Neural progenitor cell (in vitro differentiated cells): ENCODE results near the gene DPYSL5. TPM values are rescaled to one million over a fixed set of nuclear protein-coding genes. Genes with fewer than 3 reads are reported as not detected.

ENCODE experiments used
- DNase-seq: peaks from one replicate; pipeline ENCODE4 v3.0.0-alpha.2; 2016; ENCODE audit warnings: low spot score
- H2AFZ ChIP-seq: fragments of 200-600 bp; sonication (generic); replicated peaks from 2 replicates; pipeline ENCODE4 v1.6.1; 2016; ENCODE audit warnings: antibody characterized with exemption
- H3F3A ChIP-seq: fragments of 200-600 bp; sonication (generic); 2 replicates; pipeline ENCODE4 v1.6.1; 2016; ENCODE audit warnings: antibody characterized with exemption, low read depth
- H3K27ac ChIP-seq: fragments of 200-600 bp; sonication (generic); 2 replicates; pipeline ENCODE4 v1.5.1; 2016; ENCODE audit warnings: mild to moderate bottlenecking
- H3K27me3 ChIP-seq: fragments of 200-600 bp; sonication (generic); 2 replicates; pipeline ENCODE4 v1.6.1; 2016; ENCODE audit warnings: mild to moderate bottlenecking, moderate library complexity
- H3K36me3 ChIP-seq: fragments of 200-600 bp; sonication (generic); 2 replicates; pipeline ENCODE4 v1.5.1; 2016
- H3K4me1 ChIP-seq: fragments of 200-600 bp; sonication (generic); 2 replicates; pipeline ENCODE4 v1.6.1; 2016; ENCODE audit warnings: mixed run types
- H3K4me2 ChIP-seq: fragments of 200-600 bp; sonication (generic); 2 replicates; pipeline ENCODE4 v1.6.1; 2016
- H3K4me3 ChIP-seq: fragments of 200-600 bp; sonication (generic); 2 replicates; pipeline ENCODE4 v1.5.1; 2016
- H3K79me2 ChIP-seq: fragments of 200-600 bp; sonication (generic); 2 replicates; pipeline ENCODE4 v1.6.1; 2016; ENCODE audit warnings: low read depth
- H3K9ac ChIP-seq: fragments of 200-600 bp; sonication (generic); 2 replicates; pipeline ENCODE4 v1.6.1; 2016
- H3K9me3 ChIP-seq: fragments of 200-600 bp; sonication (generic); 2 replicates; pipeline ENCODE4 v1.5.1; 2016; ENCODE audit warnings: low read depth
- H4K20me1 ChIP-seq: fragments of 200-600 bp; sonication (generic); 2 replicates; pipeline ENCODE4 v1.6.1; 2016; ENCODE audit warnings: low read depth
- H3K27ac Mint-ChIP-seq: 3 replicates; pipeline ENCODE4 v1.8.0; 2021; ENCODE audit warnings: mixed read lengths
- H3K27me3 Mint-ChIP-seq: 2 replicates; pipeline ENCODE4 v1.8.0; 2022; ENCODE audit warnings: low read depth, mild to moderate bottlenecking, inconsistent platforms, moderate library complexity, mixed read lengths; ENCODE audit not compliant: insufficient read depth
- H3K36me3 Mint-ChIP-seq: 3 replicates; pipeline ENCODE4 v1.8.0; 2021; ENCODE audit warnings: mixed read lengths
- H3K4me1 Mint-ChIP-seq: 3 replicates; pipeline ENCODE4 v1.8.0; 2021; ENCODE audit warnings: mixed read lengths
- H3K4me3 Mint-ChIP-seq: 3 replicates; pipeline ENCODE4 v1.8.0; 2021; ENCODE audit warnings: mild to moderate bottlenecking, moderate library complexity, mixed read lengths
- H3K9me3 Mint-ChIP-seq: 3 replicates; pipeline ENCODE4 v1.8.0; 2020; ENCODE audit warnings: mixed read lengths
- EZH2 ChIP-seq: fragments of 200-600 bp; sonication (generic); IDR thresholded peaks from 2 replicates; pipeline ENCODE4 v1.6.1; 2017; ENCODE audit warnings: antibody characterized with exemption, mild to moderate bottlenecking, moderate library complexity
- EZH2phosphoT487 ChIP-seq: fragments of 200-600 bp; sonication (generic); IDR thresholded peaks from 2 replicates; pipeline ENCODE4 v1.6.1; 2017; ENCODE audit warnings: antibody characterized with exemption
- total RNA-seq: library from RNA; depleted of rRNA; stranded (reverse); fragments of >200 nt; gene quantifications from 2 replicates; pipeline ENCODE4 v1.2.3, GENCODE V29; 2015; ENCODE audit warnings: low replicate concordance
- TF ChIP-seq, protein P1 (sequence below): fragments of 200-600 bp; sonication (generic); IDR thresholded peaks from 2 replicates; pipeline ENCODE4 v1.5.1; 2017; ENCODE audit warnings: antibody characterized with exemption, mild to moderate bottlenecking

DPYSL5 gene
- total RNA-seq, 1 donor from 2014 or later, result 46.3 TPM

DNA sequence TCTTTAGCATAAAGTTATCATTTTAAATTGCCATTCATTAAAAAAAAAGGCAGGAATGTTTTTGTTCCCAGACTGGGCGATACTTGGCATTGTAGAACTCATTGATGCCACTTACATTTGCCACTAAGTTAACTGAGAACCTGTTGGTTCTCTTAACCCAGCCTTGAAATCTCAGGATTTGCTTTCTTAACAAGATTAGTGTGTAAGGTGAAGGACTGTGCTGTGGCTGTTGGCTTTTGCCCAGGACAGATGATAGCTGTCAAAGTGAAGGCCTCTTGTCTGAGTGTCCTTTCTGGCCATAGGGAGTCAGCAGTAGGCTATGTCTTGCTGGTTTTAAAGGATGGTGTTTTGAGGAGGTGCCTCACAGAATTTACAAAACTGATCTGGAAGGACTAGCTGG lies 2.6 kb downstream of the DPYSL5 start:
- Histone ChIP-seq H4K20me1 (peaks cover 72% of the 10 kb centered on the region), H3K4me1 (peaks cover 50% of the 10 kb centered on the region), H3K9ac (no peak overlapping the region), H3F3A (peaks cover 33% of the 10 kb centered on the region), H3K4me2 (peak overlapping the region; percentile 90), H3K27me3 (peaks cover 35% of the 10 kb centered on the region), H3K4me3 (peak overlapping the region; percentile 97), H3K9me3 (no peaks in the 10 kb centered on the region), H3K79me2 (peaks cover 75% of the 10 kb centered on the region), H2AFZ (no peak overlapping the region), H3K27ac (no peak overlapping the region), H3K36me3 (no peaks in the 10 kb centered on the region)
- H3K9me3 Mint-ChIP-seq, result no peaks in the 10 kb centered on the region
- no peak for TF ChIP-seq EZH2
- H3K36me3 Mint-ChIP-seq, result peaks cover 3% of the 10 kb centered on the region
- peak overlapping the region; percentile 91 for H3K4me3 Mint-ChIP-seq
- peaks cover 50% of the 10 kb centered on the region for H3K4me1 Mint-ChIP-seq
- peak; percentile 18 for DNase-seq
- no peak overlapping the region for H3K27ac Mint-ChIP-seq
- H3K27me3 Mint-ChIP-seq, result peaks cover 15% of the 10 kb centered on the region

DNA sequence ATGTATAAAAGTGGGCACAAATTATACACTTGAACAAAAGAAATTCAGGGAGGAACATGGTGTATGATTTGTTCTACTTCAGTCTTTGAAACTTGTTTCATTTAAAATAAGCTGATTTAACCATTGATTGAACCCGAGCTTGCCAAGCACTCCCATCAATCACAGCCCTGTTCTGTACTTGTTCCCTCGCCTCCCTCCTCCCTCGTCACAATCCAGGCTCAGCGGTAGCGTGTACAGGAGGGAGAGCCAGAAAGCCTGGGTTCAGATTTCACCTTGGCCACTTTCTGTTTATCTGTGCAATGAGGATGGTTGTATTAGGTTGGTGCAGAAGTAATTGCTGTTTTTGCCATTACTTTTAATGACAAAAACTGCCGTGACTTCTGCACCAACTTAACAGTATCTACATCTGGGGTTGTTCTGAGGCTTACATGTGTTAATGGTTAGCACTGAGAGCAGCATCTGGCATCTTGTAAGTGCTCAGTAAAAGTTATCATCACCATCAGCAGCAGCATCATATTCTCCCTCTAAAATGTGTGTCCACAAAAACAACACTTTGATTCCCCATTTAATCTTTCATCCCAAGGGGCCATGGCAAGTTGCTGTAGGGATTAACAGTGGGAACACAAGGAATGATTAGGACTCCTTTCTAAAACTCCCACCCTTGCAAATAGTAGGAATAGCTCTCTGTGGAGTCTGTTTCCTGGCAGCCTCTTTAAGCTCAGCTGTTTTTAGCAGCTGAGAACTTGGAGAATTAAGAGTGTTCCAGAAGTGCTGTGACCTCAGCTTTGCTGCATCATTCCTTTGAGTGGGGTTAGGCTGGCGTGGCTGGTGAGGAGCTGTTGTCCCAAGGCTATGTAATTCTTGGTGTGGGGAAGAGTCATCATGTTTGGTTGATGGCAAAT lies 4.7 kb downstream of the DPYSL5 start:
- Histone ChIP-seq H3K27ac (no peak overlapping the region), H3F3A (peaks cover 22% of the 10 kb centered on the region), H3K4me2 (peak overlapping the region; percentile 63), H4K20me1 (peaks cover 93% of the 10 kb centered on the region), H3K79me2 (peaks cover 96% of the 10 kb centered on the region), H3K9me3 (no peaks in the 10 kb centered on the region), H3K4me1 (peaks cover 51% of the 10 kb centered on the region), H3K36me3 (no peaks in the 10 kb centered on the region), H3K9ac (no peak overlapping the region), H3K27me3 (peaks cover 24% of the 10 kb centered on the region), H3K4me3 (no peak overlapping the region), H2AFZ (no peak overlapping the region)
- Mint-ChIP-seq H3K27me3 (peaks cover 7% of the 10 kb centered on the region), H3K27ac (no peak overlapping the region), H3K4me3 (peak overlapping the region; percentile 14), H3K4me1 (peaks cover 49% of the 10 kb centered on the region), H3K36me3 (peaks cover 5% of the 10 kb centered on the region), H3K9me3 (no peaks in the 10 kb centered on the region)
- peak; percentile 47 for DNase-seq
- TF ChIP-seq EZH2phosphoT487, result no peak
- no peak for TF ChIP-seq EZH2
- TF ChIP-seq, protein P1, sequence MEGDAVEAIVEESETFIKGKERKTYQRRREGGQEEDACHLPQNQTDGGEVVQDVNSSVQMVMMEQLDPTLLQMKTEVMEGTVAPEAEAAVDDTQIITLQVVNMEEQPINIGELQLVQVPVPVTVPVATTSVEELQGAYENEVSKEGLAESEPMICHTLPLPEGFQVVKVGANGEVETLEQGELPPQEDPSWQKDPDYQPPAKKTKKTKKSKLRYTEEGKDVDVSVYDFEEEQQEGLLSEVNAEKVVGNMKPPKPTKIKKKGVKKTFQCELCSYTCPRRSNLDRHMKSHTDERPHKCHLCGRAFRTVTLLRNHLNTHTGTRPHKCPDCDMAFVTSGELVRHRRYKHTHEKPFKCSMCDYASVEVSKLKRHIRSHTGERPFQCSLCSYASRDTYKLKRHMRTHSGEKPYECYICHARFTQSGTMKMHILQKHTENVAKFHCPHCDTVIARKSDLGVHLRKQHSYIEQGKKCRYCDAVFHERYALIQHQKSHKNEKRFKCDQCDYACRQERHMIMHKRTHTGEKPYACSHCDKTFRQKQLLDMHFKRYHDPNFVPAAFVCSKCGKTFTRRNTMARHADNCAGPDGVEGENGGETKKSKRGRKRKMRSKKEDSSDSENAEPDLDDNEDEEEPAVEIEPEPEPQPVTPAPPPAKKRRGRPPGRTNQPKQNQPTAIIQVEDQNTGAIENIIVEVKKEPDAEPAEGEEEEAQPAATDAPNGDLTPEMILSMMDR, result no peak

DNA sequence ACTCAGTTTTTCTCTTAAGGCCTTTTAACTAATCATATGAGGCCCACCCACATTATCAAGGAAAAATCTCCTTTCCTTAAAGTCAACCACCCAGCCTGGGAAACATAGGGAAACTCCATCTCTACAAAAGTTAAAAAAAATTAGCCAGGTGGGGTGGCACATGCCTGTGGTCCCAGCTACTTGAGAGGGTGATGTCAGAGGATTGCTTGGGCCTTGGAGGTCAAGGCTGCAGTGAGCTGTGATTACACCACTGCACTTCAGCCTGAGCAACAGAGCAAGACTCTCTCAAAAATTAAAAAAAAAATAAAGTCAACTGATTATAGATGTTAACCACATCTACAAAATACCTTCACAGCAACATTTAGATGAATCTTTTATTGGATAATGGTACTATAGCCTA lies 5.8 kb downstream of the DPYSL5 start:
- H3K4me1 Mint-ChIP-seq, result peaks cover 51% of the 10 kb centered on the region
- H3K36me3 ChIP-seq, result no peaks in the 10 kb centered on the region
- H3K9me3 Mint-ChIP-seq, result no peaks in the 10 kb centered on the region
- peaks cover 24% of the 10 kb centered on the region for H3K27me3 ChIP-seq
- peaks cover 100% of the 10 kb centered on the region for H3K79me2 ChIP-seq
- peaks cover 51% of the 10 kb centered on the region for H3K4me1 ChIP-seq
- TF ChIP-seq, protein P1, result no peak
- TF ChIP-seq EZH2, result no peak
- no peak for TF ChIP-seq EZH2phosphoT487
- H3K4me3 ChIP-seq, result no peak overlapping the region
- H3K27ac ChIP-seq, result no peak overlapping the region
- H3K4me3 Mint-ChIP-seq, result no peak overlapping the region
- peaks cover 7% of the 10 kb centered on the region for H3K36me3 Mint-ChIP-seq
- H3K27ac Mint-ChIP-seq, result no peak overlapping the region
- H3K27me3 Mint-ChIP-seq, result peaks cover 7% of the 10 kb centered on the region
- no peak overlapping the region for H3K4me2 ChIP-seq
- peaks cover 100% of the 10 kb centered on the region for H4K20me1 ChIP-seq
- H3K9ac ChIP-seq, result no peak overlapping the region
- DNase-seq, result no peak
- no peaks in the 10 kb centered on the region for H3K9me3 ChIP-seq
- peaks cover 22% of the 10 kb centered on the region for H3F3A ChIP-seq
- H2AFZ ChIP-seq, result no peak overlapping the region
